DOHH2 (cell line): ENCODE data around the gene CST6.

ENCODE experiments used
- EZH2phosphoT487 ChIP-seq: fragments of 200-600 bp; sonication (generic); IDR thresholded peaks from 2 replicates; pipeline ENCODE4 v1.6.1; 2017; ENCODE audit warnings: borderline replicate concordance, mild to moderate bottlenecking, antibody characterized with exemption, low read length, moderate library complexity, mixed read lengths
- TF ChIP-seq, protein P1 (sequence below): fragments of 200-600 bp; sonication (generic); IDR thresholded peaks from one replicate; pipeline ENCODE4 v1.5.1; 2014; ENCODE audit warnings: antibody characterized with exemption, mild to moderate bottlenecking, low read depth, low read length; ENCODE audit not compliant: poor library complexity, severe bottlenecking

- TF ChIP-seq, protein P1, sequence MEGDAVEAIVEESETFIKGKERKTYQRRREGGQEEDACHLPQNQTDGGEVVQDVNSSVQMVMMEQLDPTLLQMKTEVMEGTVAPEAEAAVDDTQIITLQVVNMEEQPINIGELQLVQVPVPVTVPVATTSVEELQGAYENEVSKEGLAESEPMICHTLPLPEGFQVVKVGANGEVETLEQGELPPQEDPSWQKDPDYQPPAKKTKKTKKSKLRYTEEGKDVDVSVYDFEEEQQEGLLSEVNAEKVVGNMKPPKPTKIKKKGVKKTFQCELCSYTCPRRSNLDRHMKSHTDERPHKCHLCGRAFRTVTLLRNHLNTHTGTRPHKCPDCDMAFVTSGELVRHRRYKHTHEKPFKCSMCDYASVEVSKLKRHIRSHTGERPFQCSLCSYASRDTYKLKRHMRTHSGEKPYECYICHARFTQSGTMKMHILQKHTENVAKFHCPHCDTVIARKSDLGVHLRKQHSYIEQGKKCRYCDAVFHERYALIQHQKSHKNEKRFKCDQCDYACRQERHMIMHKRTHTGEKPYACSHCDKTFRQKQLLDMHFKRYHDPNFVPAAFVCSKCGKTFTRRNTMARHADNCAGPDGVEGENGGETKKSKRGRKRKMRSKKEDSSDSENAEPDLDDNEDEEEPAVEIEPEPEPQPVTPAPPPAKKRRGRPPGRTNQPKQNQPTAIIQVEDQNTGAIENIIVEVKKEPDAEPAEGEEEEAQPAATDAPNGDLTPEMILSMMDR = no peak
- TF ChIP-seq EZH2phosphoT487 = no peak
Observed at GRCh38 chr11:66037327-66037726, 25.5 kb downstream of the CST6 start.
